SK-N-MC (cell line): ENCODE measurements around the gene TMEM171.

ENCODE experiments used
- DNase-seq: peaks from one replicate; pipeline ENCODE4 v3.0.0-alpha.2; 2011; ENCODE audit warnings: low read depth, low spot score
- H3K27ac ChIP-seq: fragments of 200-600 bp; sonication (generic); 2 replicates; pipeline ENCODE4 v1.5.1; 2016; ENCODE audit warnings: mixed run types
- H3K36me3 ChIP-seq: fragments of 200-600 bp; sonication (generic); 2 replicates; pipeline ENCODE4 v1.6.1; 2017; ENCODE audit warnings: antibody characterized with exemption, low read length, mixed read lengths; ENCODE audit not compliant: insufficient read depth
- H3K4me3 ChIP-seq: fragments of 200-600 bp; sonication (generic); 2 replicates; pipeline ENCODE4 v1.5.1; 2016
- H3K9ac ChIP-seq: fragments of 200-600 bp; sonication (generic); 2 replicates; pipeline ENCODE4 v1.8.0; 2017; ENCODE audit warnings: mixed run types, mixed read lengths; ENCODE audit not compliant: insufficient read length
- H3K9me3 ChIP-seq: fragments of 200-600 bp; sonication (generic); 2 replicates; pipeline ENCODE4 v1.6.1; 2017; ENCODE audit warnings: low read depth, mild to moderate bottlenecking, antibody characterized with exemption, low read length, moderate library complexity, mixed read lengths
- EZH2 ChIP-seq: fragments of 200-600 bp; sonication (generic); IDR thresholded peaks from one replicate; pipeline ENCODE4 v1.6.1; 2017; ENCODE audit warnings: antibody characterized with exemption
- FOXP2 ChIP-seq: optimal IDR thresholded peaks from 2 replicates; pipeline ENCODE3; 2011; ENCODE audit warnings: mild to moderate bottlenecking, moderate library complexity; ENCODE audit not compliant: insufficient read depth; ENCODE audit errors: extremely low read length, control extremely low read depth
- POLR2AphosphoS5 ChIP-seq: IDR thresholded peaks from 2 replicates; pipeline ENCODE4 v1.6.1; 2012; ENCODE audit warnings: mild to moderate bottlenecking, low read depth, low read length, borderline replicate concordance

TMEM171 gene

DNA sequence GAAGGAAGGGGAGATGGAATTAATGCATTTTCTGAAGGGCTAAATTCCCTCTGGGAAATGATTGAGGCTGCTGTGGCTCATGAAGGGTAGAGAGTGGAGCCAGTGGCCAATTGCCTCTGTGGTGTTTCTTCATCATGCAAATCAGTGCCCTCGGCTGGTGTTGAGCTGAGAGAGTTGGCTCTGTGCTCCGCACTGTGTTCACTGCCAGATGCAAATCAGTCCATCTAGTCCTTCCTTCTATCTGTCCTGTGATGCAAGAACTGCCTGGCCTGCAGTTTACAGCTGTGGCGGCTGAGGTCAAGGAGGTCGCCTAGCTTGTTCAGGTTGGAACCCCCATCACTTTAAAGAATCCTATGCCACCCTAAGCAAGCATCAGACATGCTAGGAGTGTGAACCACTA is 6.0 kb downstream of the TMEM171 start:
- Histone ChIP-seq H3K4me3 (no peak overlapping the region), H3K9ac (no peak overlapping the region), H3K9me3 (no peaks in the 10 kb centered on the region), H3K27ac (no peak overlapping the region), H3K36me3 (peaks cover 4% of the 10 kb centered on the region; the same call in 1 of the 2 replicates)
- no peak for TF ChIP-seq POLR2AphosphoS5
- no peak for TF ChIP-seq FOXP2
- no peak for DNase-seq

DNA sequence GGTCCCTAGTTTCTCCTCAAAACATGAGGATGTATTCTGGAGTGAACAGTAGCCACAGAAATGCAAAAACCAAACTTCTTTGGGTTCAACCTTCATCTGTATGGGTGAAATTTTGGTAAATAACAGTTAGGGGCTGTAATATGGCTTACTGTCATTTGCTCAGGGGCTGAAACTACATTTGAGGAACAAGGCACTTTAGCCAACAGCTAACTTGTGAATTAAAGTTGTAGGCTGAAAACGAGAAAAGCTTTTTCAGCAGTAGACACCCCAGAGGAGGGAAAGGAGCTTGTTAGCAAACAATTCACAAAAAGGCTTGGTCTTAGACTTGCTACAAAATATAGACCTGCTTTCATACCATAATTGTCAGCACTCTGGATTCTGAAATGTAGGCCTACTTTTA is 6.6 kb downstream of the TMEM171 start:
- Histone ChIP-seq H3K27ac (0 out of 2 replicates have a peak overlapping the region, but pooled peaks have one; percentile 9), H3K9ac (no peak overlapping the region), H3K4me3 (no peak overlapping the region), H3K36me3 (peaks cover 4% of the 10 kb centered on the region; the same call in 1 of the 2 replicates), H3K9me3 (no peaks in the 10 kb centered on the region)
- no peak for TF ChIP-seq FOXP2
- no peak for TF ChIP-seq POLR2AphosphoS5
- TF ChIP-seq EZH2 = no peak
- no peak for DNase-seq

DNA sequence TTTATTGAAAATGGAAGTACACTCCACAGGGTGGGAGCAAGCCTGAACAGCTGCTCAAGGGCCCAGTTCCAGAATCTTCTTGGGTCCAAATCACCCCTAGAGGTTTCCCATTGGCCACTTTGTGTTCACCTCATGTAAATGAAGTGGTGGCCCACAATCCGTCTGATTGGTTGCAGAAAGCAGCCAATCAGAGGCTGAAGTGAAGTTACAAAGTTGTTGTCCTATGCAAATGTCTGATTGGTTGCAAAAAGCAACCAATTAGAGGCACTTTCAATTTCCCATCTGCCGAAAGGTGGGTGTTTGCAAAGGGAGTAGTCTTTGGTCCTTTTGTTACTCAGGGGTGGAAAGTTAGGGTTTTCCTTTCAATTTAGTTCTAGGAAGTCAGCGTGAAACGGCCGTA is 8.8 kb downstream of the TMEM171 start:
- TF ChIP-seq FOXP2 (no peak), EZH2 (no peak), POLR2AphosphoS5 (no peak)
- no peak overlapping the region for H3K4me3 ChIP-seq
- H3K36me3 ChIP-seq = no peaks in the 10 kb centered on the region
- no peak overlapping the region for H3K9ac ChIP-seq
- no peaks in the 10 kb centered on the region for H3K9me3 ChIP-seq
- H3K27ac ChIP-seq = no peak overlapping the region
- no peak for DNase-seq

DNA sequence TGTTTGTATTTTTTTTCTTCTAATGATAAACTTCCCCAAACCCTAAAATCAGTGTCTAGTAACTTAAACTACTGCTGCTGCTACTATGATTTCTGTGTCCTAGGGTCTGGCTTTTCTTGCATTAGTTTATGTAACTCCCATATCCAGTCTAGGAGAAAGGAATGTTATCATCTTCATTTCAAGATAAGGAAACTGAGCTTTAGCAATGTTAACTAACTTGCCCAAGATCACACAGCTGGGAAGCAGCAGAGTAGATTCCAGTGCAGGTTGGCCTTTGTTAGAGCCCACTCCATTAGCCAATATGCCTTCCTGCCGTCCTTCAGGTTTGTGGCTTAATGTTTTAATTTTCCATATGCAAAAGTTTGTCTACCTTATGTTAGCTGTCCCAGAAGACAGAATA is 10.4 kb downstream of the TMEM171 start:
- Histone ChIP-seq H3K36me3 (no peaks in the 10 kb centered on the region), H3K4me3 (no peak overlapping the region), H3K27ac (no peak overlapping the region), H3K9me3 (no peaks in the 10 kb centered on the region), H3K9ac (no peak overlapping the region)
- no peak for DNase-seq
- TF ChIP-seq EZH2 = no peak
- TF ChIP-seq FOXP2 = no peak
- TF ChIP-seq POLR2AphosphoS5 = no peak

DNA sequence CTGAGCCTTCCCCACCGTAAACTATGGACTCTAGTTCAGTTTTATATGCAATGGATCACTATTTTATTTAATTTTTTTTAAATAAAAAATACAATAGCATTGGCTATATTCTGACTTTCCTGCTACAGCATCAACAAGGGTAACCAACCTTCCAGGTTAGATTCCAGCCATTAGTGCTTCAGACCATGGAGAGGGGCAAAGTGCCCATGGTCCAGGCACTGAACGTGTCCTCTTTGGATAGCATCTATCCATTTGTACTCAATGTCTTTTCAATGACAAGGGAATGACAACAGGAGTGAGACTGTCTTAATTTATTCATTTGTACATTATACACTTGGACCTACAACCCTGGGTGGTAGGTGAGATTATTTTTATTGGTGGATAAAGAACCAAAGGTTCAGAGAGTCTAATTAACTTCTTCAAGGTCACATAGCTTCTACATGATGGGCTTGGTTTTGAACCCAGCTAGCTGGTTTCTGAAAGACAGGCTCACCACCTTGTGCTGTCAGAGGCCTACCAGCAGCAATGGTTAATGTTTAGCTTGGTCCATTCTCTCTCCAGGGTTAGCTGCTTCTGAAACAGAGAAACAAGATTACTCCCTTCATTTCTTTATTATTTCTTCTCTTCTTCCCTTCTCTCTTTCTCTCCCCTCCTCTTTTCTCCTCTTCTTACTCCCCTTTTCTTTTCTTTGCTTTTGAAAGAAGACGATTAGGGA is 11.5 kb downstream of the TMEM171 start:
- Histone ChIP-seq H3K27ac (no peak overlapping the region), H3K36me3 (no peaks in the 10 kb centered on the region), H3K9me3 (no peaks in the 10 kb centered on the region), H3K9ac (no peak overlapping the region), H3K4me3 (no peak overlapping the region)
- no peak for TF ChIP-seq FOXP2
- no peak for TF ChIP-seq POLR2AphosphoS5
- no peak for TF ChIP-seq EZH2
- DNase-seq = no peak

DNA sequence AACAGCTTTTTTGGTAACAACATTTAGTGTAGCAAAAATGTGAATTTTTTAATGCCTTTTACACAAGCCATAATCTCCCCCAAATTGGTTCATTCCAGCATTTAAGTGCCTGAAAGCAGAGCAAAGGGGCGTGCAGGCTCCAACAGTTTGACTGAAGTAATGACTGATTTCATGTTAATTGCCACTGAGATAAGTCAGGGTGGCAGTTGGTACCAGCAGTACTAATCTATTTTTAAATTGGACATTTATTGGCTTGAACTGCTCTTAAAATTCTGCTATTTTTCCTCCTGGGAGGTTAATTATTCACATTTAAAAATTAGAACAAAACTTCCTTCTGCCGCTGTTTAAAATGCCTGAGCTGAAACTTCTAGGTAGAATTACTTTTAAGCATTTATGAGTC is 12.4 kb downstream of the TMEM171 start:
- Histone ChIP-seq H3K27ac (no peak overlapping the region), H3K9me3 (no peaks in the 10 kb centered on the region), H3K4me3 (no peak overlapping the region), H3K9ac (no peak overlapping the region), H3K36me3 (no peaks in the 10 kb centered on the region)
- no peak for DNase-seq
- no peak for TF ChIP-seq POLR2AphosphoS5
- no peak for TF ChIP-seq FOXP2
- TF ChIP-seq EZH2 = no peak

DNA sequence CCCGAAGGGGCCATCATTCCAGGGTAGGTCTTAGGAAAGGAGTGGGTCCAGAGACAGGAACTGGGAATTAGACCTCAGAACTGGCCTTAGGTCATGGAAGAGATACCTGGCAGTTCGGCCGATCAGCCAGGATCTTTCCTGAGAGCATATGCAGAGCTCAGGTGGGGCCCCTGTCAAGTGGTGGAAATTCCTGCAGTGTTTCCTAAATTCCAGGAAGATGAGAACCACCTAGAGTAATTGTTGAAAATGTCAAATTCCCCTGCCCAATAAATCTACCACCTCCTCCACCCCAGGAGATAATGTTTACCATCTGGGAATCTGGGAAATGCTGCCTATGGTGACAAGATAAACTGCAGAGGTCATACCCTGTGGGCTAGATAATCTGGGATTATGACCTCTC is 14.6 kb downstream of the TMEM171 start:
- H3K9me3 ChIP-seq = no peaks in the 10 kb centered on the region
- H3K36me3 ChIP-seq = no peaks in the 10 kb centered on the region
- H3K4me3 ChIP-seq = no peak overlapping the region
- no peak for DNase-seq
- no peak overlapping the region for H3K9ac ChIP-seq
- no peak for TF ChIP-seq EZH2
- no peak for TF ChIP-seq POLR2AphosphoS5
- TF ChIP-seq FOXP2 = no peak
- no peak overlapping the region for H3K27ac ChIP-seq

DNA sequence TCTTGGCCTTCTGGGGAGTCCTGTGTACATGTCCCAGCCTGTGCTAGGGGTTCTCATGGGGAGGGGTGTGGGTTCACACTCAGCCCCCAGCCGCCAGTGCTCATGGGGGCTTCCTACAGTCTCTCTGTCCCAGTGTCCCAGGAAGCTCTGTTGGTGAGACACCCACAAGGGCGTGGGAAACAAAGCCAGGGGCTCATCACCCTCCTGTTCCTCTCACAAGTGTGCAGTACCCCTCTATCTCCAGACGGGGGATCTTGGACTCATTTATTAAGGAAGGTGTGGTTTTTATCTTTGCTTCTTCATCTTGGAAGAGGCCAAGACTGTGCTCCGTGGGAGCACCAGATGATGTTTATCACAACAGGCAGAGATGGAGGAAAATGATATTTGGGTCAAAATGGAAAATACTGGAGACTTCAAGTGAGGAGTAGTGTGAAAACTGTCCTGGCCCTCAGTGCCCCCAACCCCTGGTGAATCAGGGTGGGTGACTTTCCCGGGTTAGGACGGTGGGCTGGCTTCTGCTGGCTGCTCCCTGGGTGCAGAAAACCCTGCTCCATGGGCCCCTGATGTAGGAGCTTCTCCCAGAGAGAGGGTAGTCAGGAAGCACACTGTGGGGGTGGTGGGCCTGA is 15.2 kb downstream of the TMEM171 start:
- DNase-seq = no peak
- Histone ChIP-seq H3K36me3 (no peaks in the 10 kb centered on the region), H3K27ac (no peak overlapping the region)

More for the DNA sequence above, 15.2 kb downstream of the TMEM171 start:
- H3K4me3 ChIP-seq = no peak overlapping the region
- no peak for TF ChIP-seq POLR2AphosphoS5
- TF ChIP-seq EZH2 = no peak
- TF ChIP-seq FOXP2 = no peak
- no peak overlapping the region for H3K9ac ChIP-seq
- H3K9me3 ChIP-seq = no peaks in the 10 kb centered on the region
